K562 (cell line): ENCODE results near the gene CLDN5. TPM values are rescaled to one million over a fixed set of nuclear protein-coding genes. Genes with fewer than 3 reads are reported as not detected.

Source experiments
- FOXK2 ChIP-seq, 2 experiments: fragments of 450-650 bp; IDR thresholded peaks in 1 of 2; conservative IDR thresholded peaks in 1 of 2; 2 replicates each; pipeline ENCODE4 v1.6.1; 2016; ENCODE audit warnings: low read depth in 2 of 2, mild to moderate bottlenecking in 1 of 2
- GTF2E2 ChIP-seq: fragments of 200-800 bp; sonication (Bioruptor generic); IDR thresholded peaks from 2 replicates; pipeline ENCODE4 v1.6.1; 2016; ENCODE audit warnings: missing genetic modification characterization, missing compliant biosample characterization
- HNRNPH1 ChIP-seq: fragments of 200-400 bp; formaldehyde crosslinking; optimal IDR thresholded peaks from 2 replicates; pipeline ENCODE3; 2017; ENCODE audit warnings: low read depth, mild to moderate bottlenecking, low read length, moderate library complexity
- HSF4 ChIP-seq: fragments of 250-450 bp; sonication (Bioruptor Pico); IDR thresholded peaks from 2 replicates; pipeline ENCODE4 v2.1.2; 2022; ENCODE audit warnings: mild to moderate bottlenecking, moderate library complexity, borderline replicate concordance
- MGA ChIP-seq: fragments of 450-650 bp; IDR thresholded peaks from 2 replicates; pipeline ENCODE4 v1.6.1; 2016; ENCODE audit warnings: mild to moderate bottlenecking, moderate library complexity
- RERE ChIP-seq: sonication (generic); formaldehyde crosslinking; IDR thresholded peaks from 2 replicates; pipeline ENCODE4 v1.8.0; 2023; ENCODE audit warnings: missing genetic modification reagents, mild to moderate bottlenecking, borderline replicate concordance
- SP2 ChIP-seq: IDR thresholded peaks from 2 replicates; pipeline ENCODE4 v1.6.1; 2011; ENCODE audit warnings: mild to moderate bottlenecking, low read depth, low read length, moderate library complexity; ENCODE audit not compliant: poor library complexity, severe bottlenecking; ENCODE audit errors: extremely low read depth
- TSC22D4 ChIP-seq: fragments of 450-650 bp; IDR thresholded peaks from 2 replicates; pipeline ENCODE4 v1.6.1; 2016; ENCODE audit warnings: missing genetic modification characterization, missing biosample characterization, control low read depth
- polyA plus RNA-seq, 8 experiments: library from polyadenylated mRNA; depleted of rRNA in 4 of 8; stranded (reverse) in 5 of 8; unstranded in 3 of 8; fragments of >200 nt; fragmentation: Nextera tagmentation in 2 of 8; fragmentation: Illumina TruSeq in 1 of 8; extraction: Ambion mirVana in 2 of 8; extraction: Trizol in 1 of 8; gene quantifications; 2 replicates each; pipeline versions ENCODE4 v1.2.1 to v1.2.3, GENCODE V29; 2011 to 2014; ENCODE audit warnings: inconsistent platforms in 1 of 8, missing spikeins in 1 of 8
- total RNA-seq, 7 experiments: library from RNA; depleted of rRNA in 6 of 7; stranded (reverse); fragments of >200 nt in 6 of 7; fragmentation: Illumina TruSeq in 2 of 7; extraction: Trizol in 2 of 7; gene quantifications; 2 replicates each; pipeline versions ENCODE4 v1.2.1 to v1.2.3, GENCODE V29; 2011 to 2021; ENCODE audit warnings: low replicate concordance in 1 of 7

The CLDN5 gene
- total and polyA plus RNA-seq, 9 of the 15 experiments (the other 6 are each of a cell fraction or from before 2014, with no cell fraction given) = 0.20 TPM; not detected in 8

GRCh38 chr22:19567157-19568009 lies 43.2 kb upstream of the CLDN5 start (continued):
- TF ChIP-seq RERE (CRISPR knock-in tag) (no peak), MGA (no peak), HSF4 (CRISPR knock-in tag) (no peak), FOXK2 (conservative IDR thresholded peaks at IDR 0.05 in 1 of 2, IDR thresholded peaks at IDR 0.05 in 1 of 2; ENCODE audit: low read depth in 2 of 2) (no peak), SP2 (no peak), TSC22D4 (no peak), HNRNPH1 (no peak), GTF2E2 (tag) (no peak)
